Right kidney (tissue), 9 donors: Measurements from ENCODE around the gene SDS.
A peak's percentile ranks its signal among the peaks of the same experiment; 100 is the strongest.

ENCODE experiments used
- DNase-seq: peaks from one replicate; pipeline ENCODE4 v3.0.0-alpha.2; 2016
- long read RNA-seq, 8 donors: transcript quantifications; one replicate each; lab custom pipeline, GENCODE V29; 2026

SDS gene, protein sequence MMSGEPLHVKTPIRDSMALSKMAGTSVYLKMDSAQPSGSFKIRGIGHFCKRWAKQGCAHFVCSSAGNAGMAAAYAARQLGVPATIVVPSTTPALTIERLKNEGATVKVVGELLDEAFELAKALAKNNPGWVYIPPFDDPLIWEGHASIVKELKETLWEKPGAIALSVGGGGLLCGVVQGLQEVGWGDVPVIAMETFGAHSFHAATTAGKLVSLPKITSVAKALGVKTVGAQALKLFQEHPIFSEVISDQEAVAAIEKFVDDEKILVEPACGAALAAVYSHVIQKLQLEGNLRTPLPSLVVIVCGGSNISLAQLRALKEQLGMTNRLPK
- long read RNA-seq, donor 1: 0 reads
- long read RNA-seq, donor 2: 0 reads
- long read RNA-seq, donor 3: 0 reads
- long read RNA-seq, donor 4: 0 reads
- long read RNA-seq, donor 5: 0 reads
- long read RNA-seq, donor 6: 0 reads
- long read RNA-seq, donor 7: 0 reads
- long read RNA-seq, donor 8: 0 reads

DNA sequence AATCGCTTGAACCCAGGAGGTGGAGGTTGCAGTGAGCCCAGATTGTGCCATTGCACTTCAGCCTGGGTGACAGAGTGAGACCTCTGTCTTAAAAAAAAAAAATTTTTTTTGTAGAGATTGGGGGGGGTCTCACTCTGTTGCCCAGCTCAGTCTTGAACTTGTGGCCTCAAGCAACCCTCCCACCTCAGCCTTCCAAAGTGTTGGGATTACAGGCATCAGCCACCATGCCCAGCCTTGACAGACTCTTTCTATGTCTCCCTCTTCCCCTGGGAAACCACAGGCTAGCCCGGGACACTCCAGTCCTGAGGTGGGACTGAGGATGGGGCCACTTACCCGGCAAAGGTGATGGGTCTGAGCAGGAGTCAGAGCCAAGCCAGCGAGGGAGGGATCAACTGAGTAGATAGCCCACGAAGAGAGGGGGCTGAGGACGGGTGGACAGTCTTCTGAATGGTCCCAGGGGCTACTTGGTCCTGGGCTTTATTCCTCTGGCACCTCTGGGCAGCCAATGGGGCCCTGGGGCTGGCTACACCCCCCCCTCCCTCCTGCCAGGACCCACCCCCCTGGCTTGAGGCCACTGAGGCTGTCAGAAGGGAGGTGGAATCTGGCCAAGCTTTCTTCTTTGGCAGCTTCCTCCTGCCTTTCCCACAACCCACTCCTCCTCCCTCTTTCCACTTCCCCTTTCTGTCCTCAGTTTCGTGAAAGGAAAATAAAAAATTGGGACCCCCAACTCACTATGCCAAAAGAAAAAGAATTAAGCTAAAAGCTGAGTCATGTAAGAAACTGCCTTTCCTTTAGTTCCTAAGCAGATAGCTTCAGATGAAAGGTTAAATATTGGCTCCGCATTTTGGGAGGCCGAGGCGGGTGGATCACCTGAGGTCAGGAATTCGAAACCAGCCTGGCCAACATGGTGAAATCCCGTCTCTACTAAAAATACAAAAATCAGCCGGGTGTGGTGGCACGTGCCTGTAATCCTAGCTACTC lies at the start of gene SDS:
Gene SDS (minus strand): TSS at position 453 of the 981 bp plus-strand sequence. CDS start 4,179 bp downstream, outside the sequence.
- peak; percentile 10 for DNase-seq

DNA sequence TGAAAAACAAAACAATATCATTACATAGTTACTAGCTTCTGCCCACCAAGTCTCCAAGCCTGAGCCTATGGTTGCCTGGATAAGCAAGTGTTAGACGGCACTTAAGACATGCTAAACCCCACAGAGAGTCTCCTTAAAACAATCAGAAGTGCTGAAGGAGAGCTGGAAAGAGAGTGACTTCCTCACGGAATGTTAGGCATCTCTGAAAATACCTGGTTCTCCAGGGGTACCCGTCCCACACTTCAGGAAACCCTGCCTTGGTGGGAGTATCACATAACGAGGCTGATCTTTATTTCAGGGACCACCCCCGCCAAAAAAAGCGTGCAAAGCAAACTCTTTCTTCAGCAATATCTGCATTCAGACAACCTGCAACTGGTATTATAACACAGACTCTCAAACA lies 49.6 kb upstream of the SDS start:
- DNase-seq: no peak

DNA sequence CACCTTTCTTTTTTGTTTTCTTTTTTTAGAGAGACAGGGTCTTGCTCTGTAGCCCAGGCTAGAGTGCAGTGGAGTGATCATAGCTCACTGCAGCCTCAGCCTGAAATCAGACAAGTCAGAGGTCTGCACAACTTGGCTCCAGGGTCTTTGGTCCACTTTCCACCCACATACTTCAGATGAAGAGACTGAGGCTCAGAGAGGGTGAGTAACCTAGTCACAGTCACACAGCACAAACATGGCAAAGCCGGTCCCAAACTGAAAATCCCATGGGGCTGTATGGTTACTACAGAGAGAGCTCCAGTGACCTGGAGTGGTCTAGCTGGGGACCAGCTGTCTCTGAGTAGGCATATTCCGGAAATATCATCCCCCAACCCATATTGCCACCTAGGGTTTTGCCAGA lies 48.8 kb upstream of the SDS start:
- DNase-seq: no peak

DNA sequence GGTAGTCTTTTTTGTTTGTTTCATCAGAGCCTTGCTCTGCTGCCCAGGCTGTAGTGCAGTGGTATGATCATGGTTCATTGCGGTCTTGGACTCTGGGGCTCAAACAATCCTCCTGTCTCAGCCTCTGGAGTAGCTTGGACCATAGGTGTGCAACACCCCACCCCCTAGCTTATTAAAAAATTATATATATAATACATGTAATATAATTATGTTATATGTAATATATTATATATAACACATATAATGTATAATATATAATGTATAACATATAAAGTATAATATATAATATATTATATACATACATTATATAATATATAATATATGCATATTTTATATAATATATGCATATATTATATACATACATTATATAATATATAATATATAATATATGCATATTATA lies 46.2 kb upstream of the SDS start:
- DNase-seq: no peak

DNA sequence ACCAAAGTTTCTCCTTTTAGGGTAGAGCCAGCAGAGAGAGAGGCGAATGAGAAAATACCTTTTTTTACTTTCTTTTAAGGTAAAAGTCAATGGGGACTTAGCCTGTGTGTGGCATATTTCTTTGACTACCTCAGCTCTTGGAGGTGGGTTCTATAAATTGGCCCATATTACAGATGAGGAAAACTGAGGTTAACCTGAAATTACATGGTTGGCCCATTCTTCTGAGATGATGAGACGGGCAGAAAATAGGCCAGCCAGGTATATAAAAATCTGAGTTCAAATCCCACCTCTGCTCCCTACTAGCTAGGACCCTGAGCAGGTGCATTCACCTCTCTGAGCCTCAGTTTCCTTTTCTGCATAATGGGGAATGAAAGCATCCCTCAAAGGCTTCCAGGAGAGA lies 45.6 kb upstream of the SDS start:
- no peak for DNase-seq

DNA sequence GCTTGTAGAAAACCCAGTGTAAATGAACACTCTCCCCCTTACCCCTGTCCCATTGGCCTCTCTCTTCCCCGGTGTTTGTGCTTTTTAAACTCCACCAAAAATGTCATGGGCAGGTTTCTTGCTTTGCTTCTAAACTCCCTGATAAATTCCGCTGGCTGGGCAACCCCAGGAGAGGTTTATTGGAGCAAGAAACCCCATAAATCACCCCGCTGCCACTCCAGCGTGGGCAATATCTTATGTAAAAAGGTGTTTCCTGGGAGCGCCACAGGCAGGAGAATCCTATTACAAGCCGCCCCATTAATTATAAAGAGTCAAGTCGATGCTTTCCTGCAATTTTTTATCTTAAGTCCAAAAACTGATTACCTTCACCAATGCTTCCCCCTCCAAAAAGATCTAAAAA lies 45.2 kb upstream of the SDS start:
- DNase-seq: no peak

DNA sequence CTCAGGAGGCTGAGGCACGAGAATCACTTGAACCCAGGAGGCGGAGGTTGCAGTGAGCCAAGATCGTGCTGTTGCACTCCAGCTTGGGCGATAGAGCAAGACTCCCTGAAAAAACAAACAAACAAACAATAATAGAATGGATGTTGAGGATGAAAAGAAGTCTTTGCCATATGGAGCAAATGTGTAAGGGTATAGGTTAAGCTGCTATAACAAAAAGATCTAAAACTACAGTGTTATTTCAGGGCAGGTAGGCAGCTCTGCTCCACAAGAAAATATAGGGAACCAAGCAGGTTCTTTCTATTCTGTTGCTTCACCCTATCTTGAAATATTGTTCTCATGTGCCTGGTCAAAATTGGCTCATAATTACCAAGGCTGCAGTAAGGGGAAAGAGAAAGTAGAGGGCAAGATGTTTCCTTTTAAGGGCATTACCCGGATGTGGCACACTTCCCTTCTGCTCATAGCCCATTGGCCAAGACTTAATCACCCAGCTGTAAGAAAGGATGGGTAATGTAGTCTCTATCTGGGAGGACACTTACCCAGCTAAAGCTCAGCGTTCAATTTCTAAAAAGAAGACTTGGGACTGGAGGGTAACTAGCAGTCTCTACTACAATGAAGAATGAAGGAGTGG lies 42.0 kb upstream of the SDS start:
- no peak for DNase-seq

DNA sequence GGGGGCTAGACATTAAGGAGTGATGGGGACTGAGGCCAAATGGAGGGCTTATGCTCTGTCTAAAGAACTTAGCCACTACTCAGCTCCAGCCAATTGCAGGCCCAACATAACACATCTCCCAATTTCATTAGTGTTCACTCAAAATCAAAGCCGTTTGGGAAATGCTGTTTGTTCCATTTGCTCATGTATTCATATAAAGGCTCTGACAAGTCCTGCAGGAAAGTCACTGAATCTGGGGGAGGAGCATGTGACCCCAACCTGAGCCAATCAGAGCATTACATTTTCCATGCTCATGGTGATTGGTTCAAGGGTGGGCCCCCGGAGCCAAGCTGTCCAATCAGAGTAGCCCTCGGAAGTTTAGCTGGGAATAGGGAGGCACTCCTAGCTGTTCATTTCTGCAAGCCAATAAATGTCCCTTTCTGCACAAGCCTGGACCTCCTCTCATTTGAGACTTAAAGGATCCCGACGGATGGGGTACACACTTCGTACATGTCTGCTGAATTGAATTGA lies 39.4 kb upstream of the SDS start:
- no peak for DNase-seq

DNA sequence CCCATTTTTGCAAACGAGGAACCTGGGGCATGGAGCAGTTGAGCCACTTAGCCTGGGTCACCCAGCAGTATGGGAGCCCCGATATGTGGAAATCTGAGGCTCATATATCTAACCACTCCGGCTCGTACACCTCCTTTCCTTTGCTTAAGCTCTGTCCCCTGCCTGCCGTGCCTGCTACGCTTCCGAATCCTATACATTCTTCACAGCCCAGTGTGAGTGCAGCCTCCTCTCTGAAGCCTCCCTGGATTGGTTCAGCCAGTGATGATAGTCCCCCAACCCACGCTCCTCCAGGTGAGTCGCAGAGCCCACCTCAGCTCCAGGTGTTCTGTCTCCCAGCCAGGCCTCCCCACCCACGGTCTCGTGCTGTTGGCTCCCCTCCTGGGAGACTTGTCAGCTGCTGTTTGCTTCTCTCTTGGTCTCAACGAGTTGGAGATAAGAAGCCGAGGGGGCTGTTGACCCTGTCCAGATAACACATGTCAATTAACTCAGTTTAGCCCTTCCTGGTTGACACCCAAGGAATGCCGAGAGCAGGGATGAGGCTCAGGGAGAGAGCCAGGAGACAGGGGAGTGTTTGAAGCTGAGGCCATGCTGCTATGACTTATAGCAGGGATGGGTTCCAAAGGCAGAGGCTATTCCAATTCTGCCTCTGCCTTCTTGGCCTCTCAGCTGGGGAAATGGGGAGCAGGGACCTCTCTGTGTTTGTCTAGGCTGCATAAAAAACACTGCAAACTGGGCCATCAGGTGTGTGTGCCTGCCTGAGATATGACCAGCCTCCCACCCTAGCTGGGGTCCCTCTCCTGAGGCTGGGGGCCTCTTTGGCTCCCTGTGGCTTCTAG lies 37.5 kb upstream of the SDS start:
- no peak for DNase-seq

DNA sequence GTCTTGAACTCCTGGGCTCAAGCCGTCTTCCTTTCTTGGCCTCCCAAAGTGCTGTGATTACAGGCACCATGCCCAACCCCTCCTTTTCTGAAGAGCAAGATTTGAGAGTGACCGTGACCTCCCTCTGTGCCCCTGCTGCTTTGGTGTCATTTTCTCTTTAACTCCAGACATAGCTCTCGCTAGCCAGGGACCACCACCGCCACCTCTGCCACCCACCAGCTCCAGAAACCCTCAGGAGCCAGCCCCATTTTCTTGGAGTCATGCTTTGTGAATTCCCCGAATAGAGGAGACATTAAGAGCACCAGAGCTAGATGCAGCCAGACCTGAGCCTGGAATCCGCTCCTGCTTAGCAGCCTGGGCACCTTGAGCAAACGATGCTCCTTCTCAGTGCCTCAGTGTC lies 36.6 kb upstream of the SDS start:
- no peak for DNase-seq

DNA sequence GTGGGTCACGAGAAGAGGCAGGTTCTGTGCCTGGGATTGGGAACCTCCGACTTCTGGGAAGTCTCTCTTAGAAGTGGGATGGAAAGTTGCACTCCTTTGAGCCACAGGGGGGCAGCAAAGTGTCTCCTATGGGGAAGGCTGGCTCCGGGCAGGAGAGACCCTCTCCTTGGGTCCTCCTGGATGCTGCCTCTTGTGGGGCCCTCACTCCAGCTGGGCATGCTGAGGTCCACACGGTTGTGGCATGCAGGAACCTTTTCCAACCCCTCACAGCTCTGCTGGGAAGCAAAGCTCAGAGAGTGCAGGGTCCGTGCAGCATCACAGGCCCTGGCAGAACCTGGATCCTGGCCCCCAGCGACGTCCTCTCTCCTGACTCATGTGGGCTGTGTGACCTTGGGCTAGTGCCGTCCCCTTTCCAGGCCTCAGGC lies 35.9 kb upstream of the SDS start:
- no peak for DNase-seq

DNA sequence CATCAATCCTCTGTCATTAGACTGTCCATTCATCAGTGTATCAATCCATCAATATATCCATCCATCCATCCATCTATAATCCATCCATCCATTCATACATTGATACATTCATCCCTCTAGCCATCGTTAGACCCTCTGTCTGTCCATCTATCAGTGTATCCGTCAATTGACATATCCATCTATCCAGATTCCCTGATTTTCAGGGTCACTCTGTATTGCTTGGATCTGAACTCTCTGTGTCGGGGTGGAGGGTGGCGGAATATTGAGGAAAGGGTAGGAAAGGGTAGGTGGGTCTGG lies 35.6 kb upstream of the SDS start:
- no peak for DNase-seq

DNA sequence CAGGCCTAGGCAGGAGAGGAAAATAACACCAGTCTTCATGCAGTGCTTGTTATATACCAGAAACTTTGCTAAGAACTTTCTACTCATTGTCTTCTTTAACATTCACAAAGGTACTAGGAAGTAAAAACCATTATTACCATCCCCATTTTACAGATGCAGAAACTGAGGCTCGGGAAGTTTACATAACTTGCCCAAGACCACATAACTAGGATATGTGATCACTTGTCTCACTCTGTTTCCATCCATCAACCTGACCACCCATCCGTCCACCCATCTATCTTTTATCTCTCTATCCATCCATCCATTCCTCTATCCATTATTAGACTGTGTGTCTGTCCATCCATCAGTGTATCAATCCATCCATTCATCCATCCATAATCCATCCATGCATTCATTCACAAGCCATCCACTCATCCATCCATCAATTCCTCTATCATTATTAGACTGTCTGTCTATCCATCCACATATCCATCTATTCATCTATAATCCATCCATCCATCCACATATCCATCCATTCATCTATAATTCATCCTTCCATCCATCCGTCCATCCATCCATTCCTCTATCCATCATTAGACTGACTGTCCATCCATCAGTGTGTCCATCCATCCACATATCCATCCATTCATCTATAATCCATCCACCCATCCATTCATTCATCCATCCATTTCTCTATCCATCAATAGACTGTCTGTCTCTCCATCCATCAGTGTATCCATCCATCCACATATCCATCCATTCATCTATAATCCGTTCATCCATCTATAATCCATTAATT lies 35.0 kb upstream of the SDS start:
- DNase-seq: no peak

DNA sequence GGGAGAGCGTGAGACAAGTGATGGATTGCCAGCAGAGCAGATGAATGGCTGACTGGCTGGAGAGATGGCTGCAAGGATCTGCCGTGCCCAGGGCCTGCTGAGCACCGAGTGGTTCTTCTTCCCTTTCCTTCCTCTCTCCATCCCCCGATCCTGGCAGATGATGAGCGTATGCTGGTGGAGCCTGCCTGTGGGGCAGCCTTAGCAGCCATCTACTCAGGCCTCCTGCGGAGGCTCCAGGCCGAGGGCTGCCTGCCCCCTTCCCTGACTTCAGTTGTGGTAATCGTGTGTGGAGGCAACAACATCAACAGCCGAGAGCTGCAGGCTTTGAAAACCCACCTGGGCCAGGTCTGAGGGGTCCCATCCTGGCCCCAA lies 34.0 kb upstream of the SDS start:
- no peak for DNase-seq

DNA sequence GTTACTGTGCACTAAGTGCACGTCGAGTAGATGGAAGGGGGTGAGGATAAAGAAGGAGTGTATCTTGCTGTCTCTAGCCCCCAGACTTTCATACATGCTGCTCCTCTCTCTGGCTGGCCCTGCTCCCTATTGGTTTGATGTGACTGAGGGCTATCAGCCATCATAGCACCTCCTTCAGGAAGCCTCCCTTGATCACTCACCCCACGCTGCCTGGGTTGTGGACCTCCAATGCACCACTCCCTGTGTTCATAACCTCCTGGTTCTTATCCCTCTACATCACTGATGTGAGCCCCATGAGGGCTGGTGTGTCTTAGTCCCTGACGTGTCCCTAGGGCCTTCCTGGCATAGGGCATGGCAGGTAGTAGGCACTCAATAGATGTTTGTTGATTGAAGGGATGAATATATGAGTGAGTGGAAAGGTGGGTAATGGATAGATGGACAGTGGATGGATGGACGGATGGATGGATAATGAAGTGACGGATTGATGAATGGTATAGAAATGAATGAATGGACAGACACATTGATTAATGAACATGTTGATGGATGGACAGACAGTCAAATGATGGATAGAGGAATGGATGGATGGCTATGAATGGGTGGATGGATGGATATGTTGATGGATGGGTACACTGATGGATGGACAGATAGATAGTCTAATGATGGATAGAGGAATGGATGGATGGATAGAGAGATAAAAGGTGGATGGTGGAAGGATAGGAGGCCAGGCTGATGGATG lies 33.5 kb upstream of the SDS start:
- DNase-seq: no peak

DNA sequence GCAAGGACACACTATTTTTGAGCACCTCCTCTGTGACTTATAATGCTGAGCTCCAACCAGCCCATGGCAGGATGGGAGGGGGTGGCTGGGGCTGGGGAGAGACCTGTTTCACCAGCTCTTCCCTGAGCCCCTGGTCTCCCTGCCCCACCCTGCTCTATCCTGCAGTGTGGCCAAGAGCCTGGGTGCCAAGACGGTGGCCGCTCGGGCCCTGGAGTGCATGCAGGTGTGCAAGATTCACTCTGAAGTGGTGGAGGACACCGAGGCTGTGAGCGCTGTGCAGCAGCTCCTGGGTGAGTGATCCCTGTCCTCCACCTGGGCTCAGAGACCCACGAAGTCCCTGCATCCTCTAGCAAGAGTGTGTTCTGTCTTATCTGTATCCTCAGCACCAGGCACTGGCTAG lies 32.9 kb upstream of the SDS start:
- no peak for DNase-seq

DNA sequence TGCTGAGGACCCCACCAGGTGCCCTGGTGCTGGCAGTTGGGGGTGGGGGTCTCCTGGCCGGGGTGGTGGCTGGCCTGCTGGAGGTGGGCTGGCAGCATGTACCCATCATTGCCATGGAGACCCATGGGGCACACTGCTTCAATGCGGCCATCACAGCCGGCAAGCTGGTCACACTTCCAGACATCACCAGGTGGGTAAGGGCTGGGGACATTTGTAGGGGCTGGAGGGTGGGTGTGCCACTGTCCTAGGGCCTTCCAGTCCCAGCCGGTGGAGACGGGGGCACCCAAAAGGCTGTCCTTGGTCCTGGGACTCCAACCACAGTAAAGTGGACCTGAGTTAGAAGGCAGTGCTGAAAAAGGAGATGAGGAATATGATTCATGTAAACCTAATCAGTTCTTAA lies 31.7 kb upstream of the SDS start:
- no peak for DNase-seq

DNA sequence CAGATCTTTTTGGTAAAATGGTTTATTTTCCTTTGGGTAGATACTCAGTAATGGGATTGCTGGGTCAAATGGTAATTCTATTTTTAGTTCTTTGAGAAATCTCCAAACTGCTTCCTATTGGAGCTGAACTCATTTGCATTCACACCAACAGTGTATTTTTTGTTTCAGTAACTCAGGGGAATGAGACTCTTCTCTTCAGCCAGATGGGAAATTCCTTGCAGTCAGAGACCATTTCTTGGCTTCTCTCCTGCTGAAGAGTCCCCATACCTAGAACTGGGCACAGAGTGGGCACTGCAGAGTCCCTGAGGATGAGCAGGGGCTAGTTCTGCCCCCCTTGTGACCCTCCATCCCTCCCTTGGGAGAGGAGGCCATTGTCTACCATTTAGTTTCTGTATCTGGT lies 29.3 kb upstream of the SDS start:
- DNase-seq: no peak

DNA sequence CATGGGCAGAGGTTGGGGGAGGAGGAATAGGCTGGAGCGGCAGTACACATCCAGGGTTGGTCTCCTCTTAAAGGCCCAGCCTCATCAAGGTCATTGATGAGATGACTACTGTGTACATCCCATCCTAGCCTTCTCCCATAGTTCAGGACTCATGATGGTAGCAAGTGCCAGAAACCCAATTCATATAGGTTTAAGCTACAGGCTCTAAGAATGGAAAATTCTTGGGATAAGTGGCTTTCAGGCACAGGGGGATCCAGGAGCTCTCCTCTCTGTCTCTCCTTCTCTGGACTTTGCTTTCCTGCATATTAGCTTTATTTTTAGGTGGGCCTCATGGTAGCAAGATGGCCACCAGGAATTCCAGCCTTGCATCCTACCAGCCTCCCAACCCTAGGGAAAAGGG lies 24.8 kb upstream of the SDS start:
- no peak for DNase-seq

DNA sequence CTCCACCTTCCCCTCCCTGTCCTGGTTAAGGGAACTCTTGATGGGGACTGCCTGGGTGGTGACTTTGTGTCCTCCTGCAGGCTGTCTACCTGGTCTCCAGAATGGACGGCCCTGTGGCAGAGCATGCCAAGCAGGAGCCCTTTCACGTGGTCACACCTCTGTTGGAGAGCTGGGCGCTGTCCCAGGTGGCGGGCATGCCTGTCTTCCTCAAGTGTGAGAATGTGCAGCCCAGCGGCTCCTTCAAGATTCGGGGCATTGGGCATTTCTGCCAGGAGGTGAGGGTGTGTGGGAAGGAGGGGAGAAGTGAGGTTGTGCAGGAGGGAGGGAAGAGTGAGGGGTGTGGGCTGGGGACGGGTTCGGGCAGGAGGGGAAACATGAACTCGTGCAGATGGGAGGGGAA lies 24.2 kb upstream of the SDS start:
- no peak for DNase-seq
